Tongue (tissue), 2 donors: ENCODE data around the gene KLF6. TPM values are rescaled to one million over a fixed set of nuclear protein-coding genes. Genes with fewer than 3 reads are reported as not detected.

Experiments
- DNase-seq: peaks from one replicate; pipeline ENCODE4 v3.0.0-alpha.2; 2015
- total RNA-seq: library from RNA; depleted of rRNA; stranded (reverse); fragments of >200 nt; gene quantifications from one replicate; pipeline ENCODE4 v1.2.3, GENCODE V29; 2014

KLF6 gene
- 93.0 TPM for total RNA-seq

DNA sequence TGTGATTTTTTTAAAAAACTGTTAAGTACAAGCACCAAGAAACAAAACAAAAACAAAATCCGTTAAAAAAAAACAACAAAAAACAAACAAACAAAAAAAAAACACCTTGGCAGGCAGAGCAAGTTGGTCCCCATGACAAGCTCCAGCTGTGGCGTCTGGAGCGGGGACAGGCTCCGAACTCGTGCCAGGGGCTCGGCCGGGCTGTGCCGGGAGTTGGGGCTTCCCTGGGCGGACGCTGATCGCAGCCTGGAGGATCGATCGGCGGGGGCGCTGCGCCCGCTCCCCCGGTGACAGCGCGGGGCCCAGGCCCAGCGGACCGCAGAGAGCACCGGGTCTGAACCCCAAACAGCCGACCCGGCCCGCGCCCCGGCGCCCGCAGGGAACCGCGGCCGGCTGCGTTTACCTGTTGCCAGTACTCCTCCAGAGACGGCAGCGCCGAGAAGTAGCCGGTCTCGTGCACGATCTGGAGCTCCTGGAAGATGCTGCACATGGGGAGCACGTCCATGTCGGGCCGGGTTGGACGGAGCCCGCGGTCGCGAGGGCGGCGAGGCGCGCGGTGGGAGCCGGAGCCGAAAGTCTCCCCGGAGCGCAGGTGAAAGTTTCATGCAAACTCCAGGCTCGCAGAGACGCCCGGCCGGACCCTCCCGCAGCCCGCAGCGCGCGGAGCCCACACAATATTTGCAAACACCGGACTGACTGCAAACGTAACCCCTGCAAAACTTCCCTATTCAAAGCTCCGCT, at the start of gene KLF6:
TSS of gene KLF6 (minus strand) at position 700 of the 741 bp plus-strand sequence. CDS start at position 505, 195 bp downstream.
- peak; percentile 71 for DNase-seq

DNA sequence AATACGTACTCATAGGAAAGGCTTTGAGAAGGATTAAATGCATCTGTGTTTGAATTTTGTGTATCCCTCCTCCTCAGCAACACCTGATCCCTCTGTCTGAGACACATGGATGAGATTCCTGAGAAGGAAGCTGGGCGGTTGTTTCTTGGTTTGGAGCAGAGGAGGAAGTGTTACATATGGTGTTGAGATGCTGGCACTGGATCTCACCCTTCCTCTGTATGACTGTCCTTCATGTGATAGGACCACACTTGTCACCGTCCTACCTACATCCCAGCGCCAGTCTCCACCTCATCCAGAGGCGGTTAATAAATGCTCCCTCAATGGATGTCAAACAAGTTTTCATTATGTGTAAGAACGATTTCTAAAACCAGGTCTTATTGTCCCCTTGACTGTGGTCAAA, 49.4 kb upstream of the KLF6 start:
- DNase-seq, result no peak

DNA sequence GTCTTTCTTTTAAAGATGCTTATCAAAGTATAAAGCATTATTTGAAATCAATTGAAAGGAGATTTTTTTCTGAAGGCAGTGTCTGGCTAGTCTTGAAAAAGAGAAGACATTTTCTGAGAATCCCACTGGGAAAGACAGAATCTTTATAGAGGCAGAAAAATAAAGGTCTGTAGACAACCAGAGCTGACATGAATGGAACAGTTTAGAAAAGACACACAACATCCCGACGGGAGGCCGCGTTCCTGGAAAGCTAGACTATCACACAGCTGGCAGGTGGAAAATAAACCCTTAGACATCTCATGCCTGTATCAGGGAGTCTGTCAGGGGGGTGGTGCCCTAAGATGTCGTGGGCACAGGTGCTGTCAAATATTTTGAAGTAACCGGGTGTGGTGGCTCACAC, 48.0 kb upstream of the KLF6 start:
- no peak for DNase-seq

DNA sequence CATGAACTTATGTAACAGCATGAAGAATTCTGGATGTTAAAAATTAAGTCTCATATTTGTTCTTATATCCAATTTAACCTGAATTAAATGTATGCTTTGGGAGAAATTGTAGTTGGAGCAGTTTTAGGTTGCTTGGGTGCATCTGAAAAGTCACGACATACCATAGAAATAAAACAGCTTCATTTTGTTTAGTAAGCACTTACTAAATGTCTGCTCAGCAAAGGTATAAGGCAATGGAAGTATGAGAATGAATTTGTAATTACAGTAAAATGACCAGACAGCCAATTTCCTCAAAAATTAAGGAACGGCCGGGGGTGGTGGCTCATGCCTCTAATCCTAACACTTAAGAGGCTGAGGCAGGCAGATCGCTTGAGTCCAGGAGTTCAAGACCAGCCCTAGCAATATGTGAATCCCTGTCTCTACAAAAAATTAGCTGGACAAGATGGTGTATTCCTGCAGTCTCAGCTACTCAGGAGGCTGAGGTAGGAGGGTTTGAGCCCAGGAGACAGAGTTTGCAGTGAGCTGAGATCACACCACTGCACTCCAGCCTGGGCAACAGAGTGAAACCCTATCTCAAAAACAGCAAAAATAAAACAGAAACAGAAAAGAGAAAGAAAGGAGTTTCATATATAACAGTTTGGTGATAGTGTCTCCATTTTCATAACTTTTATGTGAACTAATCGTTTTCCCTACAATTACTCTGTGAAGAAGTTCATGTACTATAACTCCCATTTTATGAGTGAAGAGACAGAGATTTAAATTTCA, 47.2 kb upstream of the KLF6 start:
- no peak for DNase-seq

DNA sequence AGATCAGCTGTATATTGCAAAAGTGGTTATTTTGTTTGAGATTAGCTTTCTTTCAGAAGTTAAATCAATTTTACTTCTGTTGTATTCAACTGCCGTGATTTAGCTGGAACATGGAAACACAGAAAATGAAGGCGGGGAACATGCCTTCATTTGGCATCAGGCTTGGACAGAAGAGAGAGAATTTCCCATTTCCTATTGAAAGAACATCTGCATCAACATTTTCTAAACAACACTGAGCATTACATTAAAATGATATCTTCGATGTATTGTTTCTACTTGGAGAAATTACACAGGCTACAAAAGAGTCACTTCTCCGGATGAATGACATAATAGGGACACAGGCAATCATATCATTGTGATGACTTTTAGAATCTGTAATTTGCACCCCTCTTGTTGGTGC, 46.6 kb upstream of the KLF6 start:
- no peak for DNase-seq

DNA sequence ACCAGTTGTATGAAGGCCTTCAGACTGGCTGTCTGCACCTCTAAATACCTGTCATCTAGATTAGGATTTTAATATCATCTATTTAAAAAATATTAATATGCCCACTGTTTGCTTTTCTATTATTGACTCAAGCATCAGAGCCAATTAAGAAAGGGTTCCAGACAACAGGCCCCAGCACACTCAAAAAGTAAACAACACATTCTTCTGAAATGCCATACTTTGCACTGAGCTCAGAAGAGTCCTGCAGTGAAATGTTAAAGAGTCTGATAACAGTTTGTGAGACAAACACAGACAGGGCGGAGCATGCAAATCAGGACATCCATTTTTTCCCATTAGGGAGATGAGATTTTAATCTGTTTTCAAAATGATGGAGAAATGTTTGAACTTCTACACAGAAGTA, 45.9 kb upstream of the KLF6 start:
- no peak for DNase-seq

DNA sequence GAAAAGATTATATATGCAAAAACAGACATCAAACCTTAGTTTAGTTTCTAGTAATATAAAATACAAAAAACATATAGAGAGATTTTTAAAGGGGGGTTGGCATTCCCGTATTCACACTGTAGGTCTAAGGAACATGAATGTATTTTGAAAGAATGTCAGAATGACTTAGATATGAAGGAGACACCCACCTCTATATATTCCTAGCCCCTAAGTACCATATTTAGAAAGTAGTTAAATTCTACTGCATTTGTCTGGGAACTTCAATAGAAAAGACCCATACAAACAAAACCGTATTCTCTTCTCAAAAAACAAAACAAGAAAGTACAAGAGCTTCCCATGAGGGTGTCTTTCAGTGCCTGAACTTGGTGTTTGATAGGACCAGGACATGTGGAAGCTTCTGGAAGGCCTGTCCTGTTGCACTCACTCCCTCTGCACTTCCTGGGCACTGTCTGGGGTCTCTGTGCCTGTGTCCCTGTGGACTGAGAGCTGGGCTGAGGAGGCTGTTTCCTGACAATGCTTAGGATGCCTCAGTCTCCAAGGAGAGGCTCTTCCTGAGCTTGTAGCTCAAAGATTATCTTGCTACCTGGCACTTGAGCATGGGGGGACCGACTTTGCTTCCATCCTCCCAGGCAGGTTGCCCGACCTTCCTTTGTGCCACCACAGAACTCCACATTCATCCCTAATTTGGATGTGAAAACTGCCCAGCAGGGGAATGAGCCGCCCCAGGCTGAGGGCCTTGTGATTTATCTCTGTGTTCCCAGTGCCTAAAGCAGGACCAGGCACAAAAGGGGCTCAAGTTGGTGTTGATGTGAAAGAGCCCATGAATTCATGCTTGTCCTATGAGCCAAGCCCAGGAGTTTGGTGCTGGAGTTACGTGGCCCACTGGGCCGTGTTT, 44.4 kb upstream of the KLF6 start:
- DNase-seq, result no peak

DNA sequence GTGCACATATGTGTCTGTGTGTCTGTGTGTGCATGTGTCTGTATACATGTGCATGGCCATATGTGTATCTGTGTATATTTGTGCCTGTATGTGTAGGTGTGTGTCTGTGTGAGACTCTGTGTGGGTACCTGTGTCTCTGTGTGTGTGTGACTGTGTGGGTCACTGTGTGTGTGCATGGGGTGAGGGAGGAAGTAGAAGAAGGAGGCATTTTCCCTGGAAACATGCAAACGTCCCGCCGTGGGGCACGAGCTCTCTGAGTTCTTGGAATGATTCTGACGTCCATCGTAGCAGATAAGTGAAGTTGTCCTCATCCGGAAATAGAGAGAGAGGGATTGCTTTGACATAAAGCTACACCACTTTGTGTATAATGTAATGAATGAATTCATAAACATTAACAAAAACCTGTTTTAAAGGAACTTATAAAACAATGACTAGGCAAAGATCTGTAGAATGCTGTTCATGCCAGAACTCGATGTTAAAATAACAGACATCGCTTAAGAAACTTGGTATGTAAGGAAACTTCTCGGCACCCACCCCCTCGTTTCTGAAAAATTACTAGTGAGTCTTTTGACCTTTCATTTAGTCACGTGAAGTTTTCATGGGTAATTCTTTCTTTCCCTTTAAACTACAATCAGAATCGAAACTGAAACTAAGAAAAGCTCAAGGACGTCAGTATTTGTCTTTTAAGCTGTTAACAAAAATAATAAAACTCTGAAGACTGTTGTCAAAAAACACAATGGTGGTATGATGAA, 43.6 kb upstream of the KLF6 start:
- peak; percentile 68 for DNase-seq

DNA sequence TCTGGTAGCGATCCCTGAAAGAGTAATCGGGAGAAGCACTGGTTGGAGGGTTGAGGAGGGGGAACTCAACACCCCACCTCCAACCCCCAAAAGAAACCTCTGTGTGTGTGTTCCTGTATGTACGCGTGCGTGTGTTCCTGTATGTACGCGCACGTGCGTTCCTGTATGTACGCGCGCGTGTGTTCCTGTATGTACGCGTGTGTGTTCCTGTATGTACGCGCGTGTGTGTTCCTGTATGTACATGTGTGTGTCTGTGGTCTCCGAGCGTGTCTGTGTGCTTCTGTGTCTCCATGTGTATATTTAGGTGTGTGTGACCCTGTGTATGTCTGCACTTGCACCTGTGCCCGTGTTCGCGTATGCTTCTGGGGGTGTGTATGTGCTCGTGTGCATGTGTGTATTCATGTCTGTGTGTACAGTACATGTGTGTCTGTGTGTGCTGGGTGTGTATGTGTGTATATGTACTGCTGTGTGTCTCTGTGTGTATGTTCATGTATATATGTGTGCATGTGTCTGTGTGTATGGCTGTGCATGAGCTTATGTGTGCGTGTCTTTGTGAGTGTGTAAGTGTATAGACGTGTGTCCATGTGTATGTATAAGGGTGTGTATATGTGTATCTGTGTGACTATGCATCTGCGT, 42.9 kb upstream of the KLF6 start:
- DNase-seq, result no peak

DNA sequence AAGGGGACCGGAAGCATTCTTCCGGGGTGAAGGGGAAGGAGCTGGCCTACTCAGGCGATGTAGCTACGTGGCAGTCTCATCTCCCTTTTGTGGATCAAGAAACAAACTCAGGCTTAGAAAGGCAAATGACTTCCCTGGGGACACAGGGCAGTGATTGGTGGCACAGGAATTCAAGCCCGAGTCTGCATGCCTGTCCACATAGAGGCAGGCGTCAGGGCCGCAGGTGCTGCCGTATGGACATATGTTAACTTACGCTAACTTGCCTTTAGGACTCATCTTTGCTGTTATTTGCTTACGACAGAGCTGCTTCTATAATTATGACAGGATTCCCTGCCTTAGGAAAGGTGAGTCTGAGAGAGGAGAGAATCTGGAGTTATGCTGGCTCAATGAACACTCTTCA, 42.3 kb upstream of the KLF6 start:
- DNase-seq, result no peak

DNA sequence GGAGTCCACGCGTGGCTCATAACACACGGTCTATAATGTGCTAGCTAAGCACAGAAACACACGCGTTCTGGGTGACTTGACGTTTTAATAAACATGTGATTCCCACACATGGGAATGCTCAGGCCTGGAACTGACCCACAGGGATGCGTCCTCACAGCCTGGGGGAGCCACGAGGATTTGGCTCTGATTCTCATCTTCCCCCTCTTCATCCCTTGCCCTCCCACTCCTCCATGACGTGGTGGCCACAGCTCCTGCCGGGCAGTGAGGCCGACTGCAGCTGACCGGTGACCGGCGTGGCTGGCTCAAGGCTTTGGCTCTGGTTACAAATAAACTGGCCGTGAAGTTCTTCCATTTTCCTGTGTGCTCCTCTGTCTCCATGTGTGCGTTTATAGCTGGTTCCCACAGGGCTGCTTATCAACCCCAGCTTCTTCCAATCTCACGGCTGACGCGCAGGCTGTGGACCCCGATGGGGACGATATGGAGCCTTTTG, 40.9 kb upstream of the KLF6 start:
- DNase-seq, result no peak

DNA sequence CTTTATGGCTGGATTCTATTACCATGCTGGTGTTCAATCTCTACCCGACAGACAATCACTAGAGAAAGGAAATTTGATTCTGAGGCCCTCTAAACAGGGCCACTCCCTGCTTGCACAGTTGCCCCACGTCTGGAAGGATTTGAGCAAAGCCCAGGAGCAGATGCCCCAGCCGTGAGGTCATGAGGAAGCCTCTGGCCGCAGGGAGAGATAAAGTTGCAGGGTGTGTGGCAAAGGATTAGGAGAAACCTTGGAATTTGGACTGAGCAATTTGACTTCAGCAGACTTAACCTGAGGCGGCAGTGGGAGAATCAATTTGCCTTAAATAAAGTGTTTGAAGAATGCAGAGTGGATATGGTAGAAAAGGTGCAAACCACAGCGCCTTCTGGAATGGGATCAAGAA, 40.2 kb upstream of the KLF6 start:
- DNase-seq, result peak; percentile 78

DNA sequence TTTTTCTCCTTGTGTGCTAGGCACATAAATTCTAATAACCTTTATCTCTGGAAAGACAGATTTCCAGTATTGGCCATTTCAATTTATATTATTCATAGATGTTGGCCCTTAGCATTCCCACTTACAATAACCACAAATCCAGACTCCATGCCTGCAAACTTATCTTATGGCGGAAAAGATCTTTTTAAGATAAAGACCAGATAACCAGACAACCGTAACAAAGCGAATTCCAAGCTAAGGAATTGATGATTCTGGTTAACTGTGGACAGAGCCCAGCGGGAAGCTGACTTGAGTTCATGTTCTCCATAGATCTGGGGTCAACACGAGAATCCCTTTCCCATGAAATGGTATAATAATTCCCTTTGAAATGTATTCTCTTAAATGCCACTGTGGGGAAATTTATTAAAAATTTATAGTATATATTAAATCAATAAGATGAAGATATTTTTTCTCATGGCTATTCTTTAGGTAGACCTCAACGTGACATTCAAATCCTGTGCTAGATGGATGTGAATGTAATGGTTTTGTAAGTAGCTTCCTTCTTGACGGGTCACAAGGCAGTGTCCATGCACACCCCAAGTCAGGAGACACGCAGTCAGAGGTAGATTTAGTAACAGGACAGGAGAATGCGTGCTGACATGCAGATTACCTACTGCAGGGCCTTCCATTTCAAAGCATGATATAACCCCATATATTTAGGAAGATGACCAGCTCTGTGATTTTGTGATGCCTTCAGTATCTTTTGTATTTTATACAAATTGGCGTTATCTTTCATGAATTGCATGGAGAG, 37.7 kb upstream of the KLF6 start:
- no peak for DNase-seq

DNA sequence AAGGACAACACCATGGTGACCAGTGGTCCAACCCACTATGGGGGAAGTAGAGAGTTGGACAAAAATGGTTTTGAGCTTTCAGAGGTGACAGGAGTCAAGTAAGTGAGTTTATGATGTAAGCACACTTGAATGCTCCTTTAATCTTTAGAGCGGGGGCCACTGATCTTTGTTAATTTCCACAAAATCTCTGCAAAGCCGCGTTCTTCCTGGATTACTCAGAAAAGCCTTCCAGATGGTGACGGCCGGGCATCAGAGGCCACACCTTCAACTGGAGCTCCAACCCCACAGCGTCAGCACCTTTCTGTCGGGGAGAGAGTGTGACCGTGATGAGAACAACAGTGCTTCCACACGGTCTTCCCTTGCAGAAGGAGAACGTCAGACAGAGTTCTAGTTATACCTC, 35.2 kb upstream of the KLF6 start:
- no peak for DNase-seq

DNA sequence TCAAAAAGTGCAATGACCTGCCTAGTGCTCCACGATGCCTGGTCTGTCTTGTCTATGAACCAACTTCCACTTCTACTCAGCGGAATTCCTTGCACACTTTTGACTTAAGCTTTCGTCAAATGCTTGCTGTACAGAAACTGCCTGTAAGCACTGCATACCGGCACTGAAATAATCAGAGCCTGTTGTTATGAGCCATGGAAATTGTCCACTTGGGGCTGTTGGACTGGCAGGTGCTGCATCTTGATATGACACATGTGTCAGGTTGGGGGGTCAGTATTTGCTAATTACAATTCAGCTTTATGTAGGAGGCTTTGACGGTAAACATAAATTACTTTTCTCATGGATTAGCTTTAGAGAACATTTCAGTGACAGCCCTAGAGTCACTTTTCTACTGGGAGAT, 32.0 kb upstream of the KLF6 start:
- no peak for DNase-seq

DNA sequence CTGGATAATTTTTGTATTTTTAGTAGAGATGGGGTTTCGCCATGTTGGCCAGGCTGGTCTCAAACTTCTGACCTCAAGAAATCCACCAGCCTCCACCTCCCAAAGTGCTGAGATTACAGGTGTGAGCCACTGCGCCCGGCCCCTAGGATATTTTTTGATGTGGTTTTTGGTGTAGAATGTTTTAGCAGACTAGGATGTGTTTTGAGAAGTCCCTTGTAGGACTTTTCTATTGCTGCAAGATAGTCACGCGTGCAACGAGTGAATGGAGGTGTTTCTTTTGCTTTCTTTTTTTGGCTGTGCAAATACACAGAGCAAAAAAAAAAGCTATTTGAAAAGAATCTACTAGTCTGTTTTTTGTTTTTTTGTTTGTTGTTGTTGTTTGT, 29.8 kb upstream of the KLF6 start:
- no peak for DNase-seq

DNA sequence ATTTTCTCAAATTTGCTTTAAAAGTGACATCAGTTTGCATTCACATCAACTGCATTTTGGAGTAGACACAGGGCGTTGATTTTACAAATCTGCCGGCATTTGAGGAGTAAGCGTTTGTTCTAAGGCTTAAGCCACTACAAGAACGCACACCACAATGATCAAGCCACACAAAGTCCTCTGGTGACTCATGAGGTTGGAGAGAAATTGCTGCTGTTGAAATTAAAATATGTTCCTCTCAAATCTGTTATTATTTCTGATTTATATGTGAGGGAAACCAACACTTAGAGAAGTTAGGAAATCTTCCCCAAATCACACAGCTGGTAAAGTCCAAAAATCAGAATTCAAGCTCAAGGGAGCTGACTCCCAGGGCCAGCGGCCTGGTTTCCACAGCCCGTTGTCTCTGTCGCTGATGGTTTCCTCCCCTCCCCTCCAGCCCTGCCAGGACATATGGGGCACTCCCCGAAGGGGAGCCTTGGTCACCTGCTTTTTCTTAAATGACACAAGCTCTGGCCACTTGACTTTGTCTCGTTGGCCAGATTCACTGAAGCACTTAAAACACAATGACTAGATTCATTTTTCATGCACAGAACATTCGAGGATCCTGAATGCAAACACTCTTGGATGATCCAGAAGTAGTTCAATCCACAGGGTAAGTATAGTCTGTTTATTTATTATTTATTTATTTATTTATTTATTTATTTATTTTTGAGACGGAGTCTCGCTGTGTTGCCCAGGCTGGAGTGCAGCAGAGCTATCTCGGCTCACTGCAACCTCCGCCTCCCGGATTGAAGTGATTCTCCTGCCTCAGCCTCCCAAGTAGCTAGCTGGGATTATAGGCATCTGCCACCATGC, 29.2 kb upstream of the KLF6 start:
- no peak for DNase-seq

DNA sequence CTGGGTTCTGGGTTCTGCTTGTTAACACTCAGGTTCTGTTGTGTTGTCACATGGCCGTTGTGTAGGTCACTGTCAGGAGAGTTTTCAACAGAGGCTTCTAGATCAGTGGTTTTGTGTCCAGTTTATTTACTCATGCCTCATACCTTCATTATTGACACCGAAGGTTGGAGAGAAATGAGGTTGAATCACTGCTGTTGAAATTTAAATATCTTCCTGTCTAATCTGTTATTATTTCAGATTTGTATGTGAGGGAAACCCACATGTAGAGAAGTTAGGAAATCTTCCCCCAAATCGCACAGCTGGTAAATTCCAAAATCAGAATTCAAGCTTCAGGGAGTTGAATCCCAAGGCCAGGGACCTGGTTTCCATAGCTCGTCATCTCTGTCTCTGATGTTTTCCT, 28.3 kb upstream of the KLF6 start:
- no peak for DNase-seq

DNA sequence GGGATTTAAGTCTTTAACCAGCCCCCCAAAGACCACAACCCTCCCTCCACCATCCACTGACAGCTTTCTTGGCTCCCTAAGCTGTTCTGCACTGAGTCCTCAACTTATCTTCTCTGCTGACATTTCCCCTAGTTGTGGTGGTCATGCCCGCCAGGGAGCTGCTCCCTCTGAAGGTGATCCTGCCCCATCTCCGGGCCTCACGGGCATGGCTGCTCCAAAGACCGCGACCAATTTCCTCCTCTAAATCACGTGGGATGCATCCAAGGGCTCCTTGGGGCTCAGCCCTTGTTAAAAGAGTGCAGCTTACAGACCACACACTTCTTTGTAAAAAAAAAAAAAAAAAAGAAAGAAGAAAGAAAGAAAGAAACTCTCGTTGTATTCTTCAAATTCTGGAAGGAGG, 27.1 kb upstream of the KLF6 start:
- DNase-seq, result no peak
